Naive thymus-derived CD4-positive, alpha-beta T cell (primary cell): Measurements from ENCODE around the gene GMNC. TPM values are rescaled to one million over a fixed set of nuclear protein-coding genes. Genes with fewer than 3 reads are reported as not detected.

ENCODE experiments used
- ATAC-seq: fragments of 150-1000 bp; cut with Tn5 transposase; 2 replicates; pipeline ENCODE4 v1.10.0; 2021; ENCODE audit warnings: mild to moderate bottlenecking, moderate library complexity
- CTCF ChIA-PET: fragments of 350-600 bp; sonication (Branson Sonifier 250); formaldehyde crosslinking; loops from one replicate; lab custom pipeline; 2021; ENCODE audit warnings: antibody characterized with exemption; lab: Charles Lee
- POLR2A ChIA-PET: fragments of 350-600 bp; sonication (Branson Sonifier 250); formaldehyde crosslinking; loops from one replicate; lab custom pipeline; 2021; ENCODE audit warnings: antibody characterized with exemption, inconsistent platforms; lab: Charles Lee
- DNase-seq, 9 donors: peaks; one replicate each; pipeline versions ENCODE4 v3.0.0 to v3.0.0-alpha.2; 2020 to 2022; ENCODE audit warnings: mixed read lengths in 1 of 9
- H3K27ac ChIP-seq: one replicate; pipeline ENCODE4 v1.7.0; 2013; ENCODE audit warnings: mild to moderate bottlenecking, low read depth, low read length, moderate library complexity
- H3K27me3 ChIP-seq, 2 donors: one replicate each; pipeline ENCODE4 v1.7.0; 2013; ENCODE audit warnings: low read length in 2 of 2, mild to moderate bottlenecking in 2 of 2, moderate library complexity in 2 of 2; ENCODE audit not compliant: control insufficient read depth in 2 of 2, insufficient read depth in 2 of 2
- H3K36me3 ChIP-seq, 3 experiments: 1 replicate in 2 of 3; 2 replicates in 1 of 3; pipeline ENCODE4 v1.7.0; 2013; ENCODE audit warnings: low read length in 3 of 3, mild to moderate bottlenecking in 3 of 3, moderate library complexity in 1 of 3; ENCODE audit not compliant: insufficient read depth in 3 of 3, control insufficient read depth in 2 of 3
- H3K4me1 ChIP-seq, 2 donors: one replicate each; pipeline ENCODE4 v1.7.0; 2013; ENCODE audit warnings: low read length in 2 of 2, mild to moderate bottlenecking in 2 of 2, moderate library complexity in 1 of 2; ENCODE audit not compliant: control insufficient read depth in 2 of 2, insufficient read depth in 2 of 2
- H3K4me3 ChIP-seq: 2 replicates; pipeline ENCODE4 v1.7.0; 2013; ENCODE audit warnings: mild to moderate bottlenecking, low read length
- H3K9me3 ChIP-seq, 3 experiments: 1 replicate in 2 of 3; 2 replicates in 1 of 3; pipeline ENCODE4 v1.7.0; 2013; ENCODE audit warnings: low read length in 3 of 3; ENCODE audit not compliant: control insufficient read depth in 2 of 3
- H3K27ac Mint-ChIP-seq, 9 donors: one replicate each; pipeline ENCODE4 v1.8.0; 2020 to 2022; ENCODE audit warnings: mixed read lengths in 9 of 9, mild to moderate bottlenecking in 8 of 9, moderate library complexity in 5 of 9, inconsistent platforms in 2 of 9
- H3K27me3 Mint-ChIP-seq, 5 donors: one replicate each; pipeline ENCODE4 v1.8.0; 2021 to 2022; ENCODE audit warnings: mixed read lengths in 5 of 5, mild to moderate bottlenecking in 1 of 5
- H3K36me3 Mint-ChIP-seq, 5 donors: one replicate each; pipeline ENCODE4 v1.8.0; 2020 to 2022; ENCODE audit warnings: mixed read lengths in 5 of 5, mild to moderate bottlenecking in 3 of 5, inconsistent platforms in 1 of 5
- H3K4me1 Mint-ChIP-seq, 7 donors: one replicate each; pipeline ENCODE4 v1.8.0; 2020 to 2022; ENCODE audit warnings: mixed read lengths in 7 of 7, mild to moderate bottlenecking in 3 of 7, inconsistent platforms in 1 of 7
- H3K4me3 Mint-ChIP-seq, 10 donors: one replicate each; pipeline ENCODE4 v1.8.0; 2020 to 2022; ENCODE audit warnings: mild to moderate bottlenecking in 10 of 10, mixed read lengths in 10 of 10, moderate library complexity in 6 of 10, inconsistent platforms in 2 of 10
- H3K9me3 Mint-ChIP-seq, 11 donors: one replicate each; pipeline ENCODE4 v1.8.0; 2020 to 2022; ENCODE audit warnings: mixed read lengths in 11 of 11, mild to moderate bottlenecking in 4 of 11, inconsistent platforms in 1 of 11, moderate library complexity in 1 of 11
- intact Hi-C, 2 donors: fragments of 100-400 bp; cut with micrococcal nuclease; formaldehyde crosslinking; loops; one replicate each; pipeline ENCODE4 v1.15.1; 2023
- polyA plus RNA-seq, 2 donors: library from polyadenylated mRNA; unstranded; fragments of 300-500 nt; fragmentation: Illumina TruSeq; gene quantifications; one replicate each; pipeline ENCODE4 v1.2.3, GENCODE V29; 2021
- total RNA-seq, 6 experiments: library from RNA in 5 of 6; stranded (reverse) in 5 of 6; gene quantifications; 1 replicate in 5 of 6; 2 replicates in 1 of 6; pipeline ENCODE4 v1.2.3 and lab custom pipeline; 2021 to 2026

The GMNC gene
- total and polyA plus RNA-seq, 7 experiments from 2014 or later = not detected

- Histone ChIP-seq H3K36me3 (no peaks in the 10 kb centered on the region), H3K4me3 (no peak overlapping the region), H3K9me3 (no peaks in the 10 kb centered on the region), H3K27me3 (no peaks in the 10 kb centered on the region), H3K27ac (no peak overlapping the region), H3K4me1 (no peaks in the 10 kb centered on the region)
- ChIA-PET CTCF (interaction anchor here (1.3 kb wide), 1 partner anchor 16 kb away, joined by 3 read pairs; no protein-coding TSS in a partner anchor), POLR2A (no interaction called here)
- Mint-ChIP-seq H3K27ac (no peak overlapping the region), H3K36me3 (no peaks in the 10 kb centered on the region), H3K4me1 (no peaks in the 10 kb centered on the region), H3K9me3 (peaks cover 0 to 1% (median 0%) of the 10 kb centered on the region in 11 donors), H3K4me3 (no peak overlapping the region), H3K27me3 (peaks cover 0 to 11% (median 8%) of the 10 kb centered on the region in 5 donors)
- DNase-seq = no peak
- intact Hi-C loops = no loop called here
- ATAC-seq = no peak
Measured at GRCh38 chr3:190807719-190808375, 54.6 kb downstream of the GMNC start.
